NOMO-1 (cell line): ENCODE data around the gene RABGAP1L.
"Not testable (repeated sequence)": the region's sequence is repeated elsewhere in the genome, so short reads cannot be mapped to it uniquely, and the experiment has no call there.

Source experiments
- DNase-seq, 2 experiments: peaks; one replicate each; lab custom pipeline; 2025; ENCODE audit not compliant: unreplicated experiment in 2 of 2; lab: John Stamatoyannopoulos, UW

The RABGAP1L gene

DNA sequence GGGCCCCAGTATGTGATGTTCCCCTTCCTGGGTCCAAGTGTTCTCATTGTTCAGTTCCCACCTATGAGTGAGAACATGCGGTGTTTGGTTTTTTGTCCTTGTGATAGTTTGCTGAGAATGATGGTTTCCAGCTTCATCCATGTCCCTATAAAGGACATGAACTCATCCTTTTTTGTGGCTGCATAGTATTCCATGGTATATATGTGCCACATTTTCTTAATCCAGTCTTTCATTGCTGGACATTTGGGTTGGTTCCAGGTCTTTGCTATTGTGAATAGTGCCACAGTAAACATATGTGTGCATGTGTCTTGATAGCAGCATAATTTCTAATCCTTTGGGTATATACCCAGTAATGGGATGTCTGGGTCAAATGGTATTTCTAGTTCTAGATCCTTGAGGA, 736.3 kb downstream of the RABGAP1L start:
- not testable (repeated sequence) for DNase-seq

DNA sequence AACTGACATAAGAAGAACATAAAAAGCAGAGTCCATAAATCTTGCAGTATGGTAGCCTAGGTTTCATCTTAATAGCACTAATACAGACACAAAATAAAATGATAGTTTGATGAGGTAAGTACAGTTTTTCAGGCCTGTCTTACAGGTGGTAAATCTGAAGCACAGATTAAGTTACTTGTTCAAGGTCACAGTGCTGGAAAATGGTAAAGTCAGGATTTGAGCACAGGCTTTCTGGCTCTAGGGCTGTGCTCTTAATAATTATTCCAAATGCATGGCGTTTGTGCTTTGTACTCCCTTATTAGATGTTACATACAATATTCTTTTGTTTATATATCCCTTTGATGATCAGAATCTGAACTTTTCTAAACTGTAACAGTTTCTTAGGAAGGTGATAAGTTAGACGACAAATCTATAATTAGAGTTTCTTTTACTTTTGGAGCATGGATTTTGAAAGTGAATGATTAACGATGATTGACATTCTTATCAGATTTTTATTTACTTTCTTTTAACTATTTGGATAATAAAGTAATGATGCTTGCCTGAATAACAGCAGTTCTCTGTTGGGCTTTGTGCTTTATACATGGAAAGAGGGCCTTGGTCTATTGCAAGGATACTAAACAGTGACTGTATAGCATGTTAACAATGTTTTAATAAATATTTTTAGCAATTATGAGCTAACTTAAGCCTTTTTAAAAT, 738.9 kb downstream of the RABGAP1L start:
- no peak for DNase-seq

DNA sequence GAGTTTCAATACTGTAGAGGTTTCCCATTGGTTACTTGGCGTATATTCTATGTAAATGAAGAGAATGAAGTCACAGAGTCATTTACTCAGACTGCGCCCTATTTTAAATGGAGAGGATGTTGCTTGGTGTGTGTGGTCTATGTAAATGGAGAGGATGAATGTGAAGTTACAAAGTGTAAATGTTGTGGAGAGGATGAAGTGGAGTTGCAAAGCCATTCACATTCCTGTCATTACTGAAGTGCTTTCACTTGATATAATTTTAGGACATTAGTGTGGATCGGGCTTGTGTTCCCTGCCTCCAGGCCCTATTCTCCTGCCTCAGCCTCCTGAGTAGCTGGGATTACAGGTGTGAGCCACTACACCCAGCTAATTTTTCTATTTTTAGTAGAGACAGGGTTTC, 741.0 kb downstream of the RABGAP1L start:
- DNase-seq: no peak

DNA sequence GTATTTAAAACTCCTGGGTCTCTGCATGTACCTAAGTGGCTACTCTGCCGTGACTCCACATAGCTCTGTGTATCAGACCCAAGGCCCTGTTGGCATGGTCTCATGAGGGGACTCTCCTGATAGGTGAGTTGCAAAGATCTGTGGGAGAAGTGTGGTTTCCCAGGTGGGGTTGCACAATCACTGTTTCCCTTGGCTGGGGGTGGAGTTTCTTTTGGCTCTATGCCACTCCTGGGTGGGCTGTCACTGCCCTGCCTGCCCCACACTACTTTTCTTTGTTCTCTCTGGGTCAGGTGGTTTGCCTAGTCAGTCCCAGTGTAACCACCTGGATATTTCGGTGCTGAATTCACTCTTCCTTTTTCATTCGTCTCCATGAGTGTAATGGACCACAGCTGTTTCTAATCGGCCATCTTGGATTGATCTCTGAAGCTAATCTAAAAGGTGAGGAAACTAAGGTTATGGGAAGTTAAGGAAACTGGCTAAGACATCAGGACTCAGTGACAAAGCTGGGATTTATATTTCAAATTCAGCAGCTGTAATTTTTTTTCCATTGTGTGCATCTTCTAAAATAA, 743.3 kb downstream of the RABGAP1L start:
- DNase-seq: no peak

DNA sequence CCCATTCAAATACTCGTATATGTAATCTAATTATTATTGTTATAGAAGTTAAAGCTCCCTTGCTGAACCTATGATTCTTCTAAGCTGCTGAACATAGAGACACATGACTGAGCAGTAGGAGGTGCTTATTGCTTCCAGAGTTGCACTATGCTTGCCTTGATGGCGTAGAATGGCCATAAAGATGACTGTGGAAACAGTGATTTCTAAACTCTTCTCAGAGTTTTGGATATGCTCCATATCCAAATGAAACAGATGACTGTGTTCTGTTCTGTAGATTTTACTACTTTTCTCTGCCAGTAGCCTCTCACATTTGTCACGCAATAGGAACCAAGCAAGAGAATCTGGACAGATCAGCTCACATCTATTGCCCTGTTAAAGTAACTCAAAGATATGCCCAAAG, 752.3 kb downstream of the RABGAP1L start:
- DNase-seq: no peak

DNA sequence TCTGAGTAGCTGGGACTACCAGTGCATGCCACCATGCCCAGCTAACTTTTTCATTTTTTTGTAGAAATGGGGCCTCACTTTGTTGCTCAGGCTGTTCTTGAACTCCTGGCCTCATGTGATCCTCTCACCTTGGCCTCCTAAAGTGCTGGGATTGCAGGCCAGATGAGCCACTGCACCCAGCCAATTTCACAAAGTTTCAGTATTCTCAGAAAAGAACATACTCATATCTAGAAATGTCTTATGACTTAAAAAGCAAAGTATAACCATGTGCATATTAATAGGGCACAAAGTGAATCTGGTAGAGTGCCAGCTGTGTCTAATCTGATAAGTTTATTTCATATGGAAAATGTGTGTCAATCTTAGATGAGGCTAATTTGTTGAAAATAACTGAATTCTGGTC, 752.9 kb downstream of the RABGAP1L start:
- no peak for DNase-seq

DNA sequence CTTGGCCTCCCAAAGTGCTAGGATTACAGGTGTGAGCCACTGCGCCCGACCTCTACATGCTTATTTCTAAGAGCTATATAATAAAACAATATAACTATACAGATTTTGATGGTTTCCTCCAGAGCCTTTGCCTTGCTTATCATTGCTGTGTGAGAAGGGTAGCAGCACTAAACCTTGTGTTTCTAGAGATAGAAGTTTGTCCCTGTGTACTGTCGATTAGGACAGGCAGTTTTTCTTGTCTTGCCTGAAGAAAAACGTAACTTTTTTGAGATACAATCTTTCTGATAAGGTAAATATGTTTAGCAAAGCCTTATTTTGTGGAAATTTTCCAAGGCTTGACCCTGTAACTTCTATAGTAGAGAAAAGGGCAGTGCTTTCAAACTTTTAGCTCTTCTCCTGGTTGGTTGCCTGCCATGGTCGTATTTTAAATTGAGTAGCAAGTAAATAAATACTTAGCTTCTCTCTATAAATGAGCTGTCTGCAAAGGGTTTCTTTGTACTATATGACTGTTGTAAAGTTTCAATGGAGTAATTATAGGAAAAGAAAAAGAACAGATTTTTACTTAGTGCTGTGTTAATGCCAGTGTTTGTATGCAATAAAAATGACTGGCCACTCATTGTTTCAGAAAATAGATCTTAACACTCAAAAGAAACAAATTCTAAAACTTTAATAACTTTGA, 754.0 kb downstream of the RABGAP1L start:
- DNase-seq: no peak

DNA sequence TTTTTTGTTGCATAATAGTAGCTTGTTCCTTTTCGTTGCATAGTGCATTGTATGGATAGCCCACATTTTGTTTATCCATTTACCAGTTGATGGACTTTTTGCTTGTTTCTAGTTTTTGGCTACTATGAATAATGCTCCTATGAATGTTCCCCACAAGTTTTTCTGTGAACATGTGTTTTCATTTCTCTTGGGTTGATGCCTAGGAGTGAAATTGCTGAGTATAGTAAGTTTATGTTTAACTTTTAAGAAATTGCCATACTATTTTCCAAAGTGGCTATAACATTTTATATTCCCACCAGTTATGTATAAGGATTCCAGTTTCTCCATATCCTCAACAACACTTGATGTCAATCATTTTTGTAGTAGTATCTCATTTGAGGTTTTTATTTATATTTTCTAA, 755.7 kb downstream of the RABGAP1L start:
- peak in 1 of 2 experiments; percentile 39 for DNase-seq

DNA sequence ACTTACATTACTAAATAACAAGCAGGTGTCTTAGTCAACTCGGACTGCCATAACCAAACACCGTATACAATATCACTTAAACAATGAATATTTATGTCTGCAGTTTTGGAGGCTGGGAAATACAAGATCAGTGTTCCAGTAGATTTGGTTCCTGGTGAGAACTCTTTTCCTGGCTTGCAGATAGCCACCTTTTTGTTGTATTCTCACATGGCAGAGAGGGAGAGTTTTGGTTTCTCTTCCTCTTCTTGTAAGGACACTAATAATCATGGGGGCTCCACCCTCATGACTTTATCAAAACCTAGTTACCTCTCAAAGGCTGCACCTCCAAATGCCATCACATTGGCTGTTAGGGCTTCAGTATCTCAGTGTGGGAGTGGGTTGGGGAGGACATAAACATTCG, 757.5 kb downstream of the RABGAP1L start:
- peak in 1 of 2 experiments; percentile 28 for DNase-seq

DNA sequence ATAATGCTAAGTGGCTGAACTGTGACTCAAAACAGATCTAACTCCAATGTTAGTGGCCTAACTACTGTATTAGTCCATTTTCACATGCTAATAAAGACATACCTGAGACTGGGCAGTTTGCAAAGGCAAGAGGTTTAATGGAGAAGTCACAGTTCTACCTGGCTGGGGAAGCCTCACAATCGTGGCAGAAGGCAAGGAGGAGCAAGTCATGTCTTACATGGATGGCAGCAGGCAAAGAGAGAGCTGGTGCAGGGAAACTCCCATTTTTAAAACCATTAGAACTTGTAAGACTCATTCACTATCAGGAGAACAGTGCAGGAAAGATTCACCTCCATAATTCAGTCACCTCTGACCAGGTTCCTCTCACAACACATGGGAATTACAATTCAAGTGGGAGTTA, 760.8 kb downstream of the RABGAP1L start:
- no peak for DNase-seq

DNA sequence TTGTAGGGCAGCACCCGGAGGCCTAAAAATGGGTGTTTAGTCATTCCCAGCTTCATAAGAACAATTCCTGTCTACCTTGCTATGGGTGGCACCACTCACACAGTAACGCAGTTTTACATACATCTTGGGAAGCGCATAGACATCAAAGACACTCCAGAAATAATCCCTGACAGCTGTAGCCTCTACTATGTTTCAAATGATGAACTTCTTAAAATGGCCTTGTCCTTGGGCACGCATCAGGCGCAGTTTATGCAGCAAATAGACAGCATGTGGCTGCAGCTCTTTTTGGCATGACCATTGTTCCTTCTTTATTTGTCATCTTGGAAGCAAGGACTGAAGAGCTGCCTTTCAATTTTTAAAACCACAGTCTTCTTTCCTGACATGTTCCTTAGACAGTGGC, 762.8 kb downstream of the RABGAP1L start:
- DNase-seq: no peak

DNA sequence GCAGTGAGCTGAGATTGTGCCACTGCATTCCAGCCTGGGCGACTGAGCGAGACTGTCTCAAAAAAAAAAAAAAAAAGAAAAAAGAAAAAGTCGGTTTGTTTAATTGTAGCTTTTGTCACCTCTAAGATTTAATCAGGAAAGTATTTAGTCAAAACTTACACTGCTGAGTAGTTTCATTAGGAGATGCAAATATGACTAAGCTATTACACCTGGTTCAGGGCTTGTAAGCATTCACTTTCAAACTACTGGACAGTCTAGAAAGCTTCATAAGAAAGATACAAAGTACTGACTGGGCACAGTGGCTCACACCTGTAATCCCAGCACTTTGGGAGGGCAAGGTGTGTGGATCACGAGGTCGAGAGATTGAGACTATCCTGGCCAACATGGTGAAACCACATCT, 764.5 kb downstream of the RABGAP1L start:
- no peak for DNase-seq

DNA sequence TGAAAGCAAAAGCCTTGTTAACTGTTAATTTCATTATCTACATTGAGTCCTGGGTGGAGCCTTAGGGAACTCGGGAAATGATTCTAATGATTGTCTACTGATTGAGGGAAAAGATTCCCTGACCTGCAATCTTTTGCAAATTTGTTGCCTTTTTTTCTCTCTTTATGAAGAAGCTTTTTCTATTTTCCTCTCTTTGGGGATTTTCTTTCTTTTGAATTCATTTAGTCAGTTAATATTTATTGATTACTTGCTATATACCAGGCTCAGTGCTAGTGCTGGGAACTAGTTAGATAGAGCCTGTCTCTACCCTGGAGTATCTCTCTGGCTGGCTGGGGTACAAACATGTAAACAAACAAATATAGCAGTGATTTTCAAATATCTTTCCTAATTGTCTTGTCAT, 769.2 kb downstream of the RABGAP1L start:
- no peak for DNase-seq

DNA sequence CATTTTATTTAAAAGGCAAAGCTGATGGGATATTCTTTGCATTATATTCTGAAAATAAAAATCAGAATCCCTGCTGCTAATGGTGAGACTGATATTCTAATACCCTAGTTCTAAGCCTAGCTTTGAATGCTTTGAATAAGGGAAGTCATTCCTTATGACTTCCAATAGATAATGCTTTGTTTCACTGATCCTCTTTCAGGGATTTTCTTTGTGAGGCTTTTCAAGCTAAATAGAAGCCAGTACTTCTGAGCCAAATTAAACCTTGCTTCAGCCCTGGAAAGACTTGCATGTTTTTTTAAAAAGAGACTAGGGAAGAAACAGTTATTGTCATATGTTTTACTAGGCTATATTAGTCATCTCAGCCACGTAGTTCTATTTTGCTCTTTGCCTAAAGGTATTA, 771.9 kb downstream of the RABGAP1L start:
- DNase-seq: no peak

DNA sequence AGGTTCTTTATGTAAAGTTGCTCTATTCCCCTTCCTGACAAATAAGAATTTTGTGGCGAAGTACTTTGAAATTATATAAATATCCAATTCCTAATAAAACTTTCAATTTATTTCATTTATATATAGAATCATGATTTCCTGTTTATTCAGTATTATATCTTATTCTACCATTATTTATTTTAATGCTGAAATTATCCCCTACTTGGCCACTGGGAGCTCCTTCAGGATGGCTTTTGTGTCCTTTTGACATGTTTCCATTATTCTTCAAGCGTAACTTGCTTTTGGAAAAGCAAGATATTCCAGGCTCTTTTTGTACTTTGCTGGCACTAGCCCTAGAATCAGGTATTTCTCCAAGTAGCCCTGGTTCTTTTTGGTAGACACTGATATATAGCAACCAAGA, 773.3 kb downstream of the RABGAP1L start:
- DNase-seq: no peak

DNA sequence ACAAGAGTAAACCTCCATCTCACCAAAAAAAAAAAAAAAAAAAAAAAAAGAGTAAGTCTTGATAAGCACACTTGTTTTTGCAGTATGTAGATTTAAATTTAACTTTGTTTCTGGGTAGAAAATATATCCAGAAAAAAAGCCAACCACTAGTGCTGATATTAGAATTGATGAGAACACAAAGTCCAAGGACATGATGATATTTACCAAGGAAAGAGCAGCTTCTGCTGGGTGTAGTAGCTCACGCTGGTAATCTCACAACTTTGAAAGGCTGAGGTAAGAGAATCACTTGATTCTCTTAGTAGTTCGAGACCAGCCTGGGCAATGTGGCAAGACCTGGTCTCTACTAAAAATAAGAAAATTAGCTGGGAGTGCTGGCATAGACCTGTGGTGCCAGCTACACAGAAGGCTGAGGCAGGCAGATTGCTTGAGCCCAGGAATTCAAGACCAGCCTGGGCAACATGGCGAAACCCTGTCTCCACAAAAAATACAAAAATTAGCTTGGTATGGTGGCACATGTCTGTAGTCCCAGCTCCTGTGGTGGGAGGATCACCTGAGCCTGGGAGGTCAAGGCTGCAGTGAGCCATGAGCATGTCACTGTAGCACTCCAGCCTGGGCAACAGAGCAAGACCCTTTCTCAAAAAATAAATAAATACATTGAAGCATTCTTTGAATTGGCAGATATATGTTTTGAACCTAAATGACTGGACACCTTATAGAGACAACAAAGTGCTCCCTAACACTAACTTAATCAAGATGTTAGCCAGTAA, 776.8 kb downstream of the RABGAP1L start:
- DNase-seq: no peak

DNA sequence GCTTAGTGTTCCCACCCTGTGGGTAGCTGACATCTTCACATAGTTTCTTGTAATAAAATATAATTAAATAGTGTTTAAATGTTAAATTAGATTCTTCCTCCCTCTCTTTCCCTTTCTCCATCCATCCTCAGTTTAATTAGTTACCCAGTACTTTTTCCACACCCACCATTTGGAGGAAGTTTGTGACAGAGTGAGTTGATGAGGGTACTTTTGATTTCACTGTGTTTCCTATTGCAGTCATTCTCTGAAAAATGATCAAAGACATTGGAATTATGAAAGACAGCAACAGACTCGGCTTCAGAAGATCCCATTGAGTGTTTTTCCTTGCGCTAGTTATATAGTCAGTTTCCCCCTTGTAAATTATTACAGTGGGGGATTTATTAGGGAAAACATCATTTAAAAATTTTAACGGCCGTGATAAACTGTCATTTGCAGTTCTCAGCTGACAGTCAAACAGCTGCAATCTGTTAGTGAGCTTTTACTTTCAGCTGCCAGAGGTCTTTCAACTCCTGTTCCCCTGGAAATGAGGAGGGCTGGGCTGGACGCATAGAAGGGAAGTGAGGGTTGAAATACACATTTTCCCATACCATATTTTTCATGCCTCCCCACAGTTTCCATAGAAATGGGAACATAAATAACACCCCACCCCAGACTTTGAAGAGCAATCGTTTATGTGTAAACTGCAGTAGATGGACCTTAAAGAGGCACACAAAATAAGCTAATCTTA, 779.1 kb downstream of the RABGAP1L start:
- peak; percentile 16 to 39 for DNase-seq

DNA sequence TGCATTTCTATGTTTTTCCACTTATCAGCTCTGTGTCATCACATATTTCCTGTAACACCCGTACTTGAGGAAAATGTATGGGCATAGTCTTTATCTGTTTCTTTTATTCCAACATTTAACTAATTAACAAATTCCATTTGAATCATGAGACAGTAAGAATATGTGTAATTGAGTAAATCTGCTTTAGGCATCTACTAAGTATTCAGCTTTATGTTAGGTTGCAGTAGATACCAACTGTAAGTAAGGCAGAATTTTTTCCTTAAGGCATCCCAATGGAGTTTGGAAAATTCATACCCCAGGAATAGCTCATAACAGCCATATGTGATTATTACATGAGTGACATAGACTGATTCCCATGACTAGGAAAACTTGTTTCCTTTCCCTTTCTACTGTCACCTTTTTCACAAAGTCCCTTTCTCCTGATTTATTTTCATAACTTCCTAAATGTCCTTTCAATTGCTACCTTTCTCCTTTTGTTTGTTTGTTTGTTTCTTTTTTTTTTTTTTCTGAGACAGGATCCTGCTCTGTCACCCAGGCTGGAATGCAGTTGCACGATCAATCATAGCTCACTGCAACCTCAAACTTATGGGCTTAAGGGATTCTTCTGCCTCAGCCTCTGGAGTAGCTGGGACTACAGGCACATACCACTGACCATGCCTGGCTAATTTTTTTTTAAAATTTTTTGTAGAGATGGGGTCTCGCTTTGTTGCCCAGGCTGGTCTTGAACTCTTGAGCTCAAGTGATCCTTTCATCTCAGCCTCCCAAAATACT, 780.6 kb downstream of the RABGAP1L start:
- no peak for DNase-seq

DNA sequence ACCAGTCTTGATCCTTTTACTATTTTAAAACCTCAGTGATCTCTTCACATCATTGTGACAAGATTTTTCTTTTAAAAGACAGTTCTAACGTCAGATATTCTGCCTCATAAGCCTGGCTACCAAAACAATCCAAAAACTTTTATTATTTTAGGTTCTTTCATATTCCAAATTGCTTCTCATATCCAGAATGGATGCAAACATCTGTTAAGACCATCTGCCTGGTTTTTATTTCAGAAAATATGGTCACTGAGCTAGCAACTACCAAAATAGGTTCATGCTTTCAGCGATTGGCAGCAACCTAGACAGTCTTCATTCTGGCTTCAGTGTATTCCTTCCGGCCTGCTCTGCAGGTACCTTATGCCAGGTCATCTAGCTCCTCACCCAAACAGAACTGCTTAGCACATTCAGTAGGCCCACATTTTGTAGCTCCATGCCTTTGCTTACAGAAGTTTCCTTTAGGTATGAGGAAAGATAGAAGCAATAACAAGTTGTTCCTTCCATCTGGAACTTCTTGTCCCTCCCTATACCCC, 781.4 kb downstream of the RABGAP1L start:
- no peak for DNase-seq
